Testis (tissue), 3 donors: ENCODE data around the gene GLIS1. TPM values are rescaled to one million over a fixed set of nuclear protein-coding genes. Genes with fewer than 3 reads are reported as not detected.

ENCODE experiments used
- DNase-seq: peaks from one replicate; pipeline ENCODE4 v3.0.0-alpha.2; 2019
- H3K27ac ChIP-seq, 2 donors: fragments of 200-600 bp; sonication (generic); one replicate each; pipeline ENCODE4 v1.5.1; 2019
- H3K27me3 ChIP-seq: fragments of 200-600 bp; sonication (generic); one replicate; pipeline ENCODE4 v1.5.1; 2019
- H3K36me3 ChIP-seq: fragments of 200-600 bp; sonication (generic); one replicate; pipeline ENCODE4 v1.5.1; 2017; ENCODE audit warnings: low read depth; ENCODE audit errors: missing control alignments
- H3K4me1 ChIP-seq: fragments of 200-600 bp; sonication (generic); one replicate; pipeline ENCODE4 v1.5.1; 2019
- H3K4me3 ChIP-seq, 2 donors: fragments of 200-600 bp; sonication (generic); one replicate each; pipeline ENCODE4 v1.5.1; 2017 to 2019
- H3K9me3 ChIP-seq: fragments of 200-600 bp; sonication (generic); one replicate; pipeline ENCODE4 v1.5.1; 2017
- CTCF ChIP-seq, 3 experiments: fragments of 450-650 bp in 2 of 3; fragments of 200-600 bp in 1 of 3; sonication (generic) in 1 of 3; IDR thresholded peaks; one replicate each; pipeline ENCODE4 v1.5.1; 2016 to 2019; ENCODE audit warnings: antibody characterized with exemption in 3 of 3, mild to moderate bottlenecking in 2 of 3, moderate library complexity in 1 of 3
- POLR2A ChIP-seq: fragments of 450-650 bp; IDR thresholded peaks from one replicate; pipeline ENCODE4 v1.6.1; 2017; ENCODE audit warnings: antibody characterized with exemption, mild to moderate bottlenecking, moderate library complexity
- WGBS, 2 donors: methylation state at CpG; one replicate each; pipeline ENCODE4 v1.1.5; 2018; 5-methylcytosine and 5-hydroxymethylcytosine counted together
- intact Hi-C: fragments of 100-400 bp; cut with DNase I; formaldehyde crosslinking; loops from one replicate; pipeline ENCODE4 v1.15.1; 2023; ENCODE audit warnings: low total_unique reads
- polyA plus RNA-seq: library from polyadenylated mRNA; stranded (reverse); fragments of 350-450 nt; fragmentation: Illumina TruSeq; extraction: RNeasy Lipid Tissue Mini Kit (QIAGEN cat#74804); gene quantifications from one replicate; pipeline ENCODE4 v1.2.3, GENCODE V29; 2014; ENCODE audit warnings: low read depth, low replicate concordance; ENCODE audit not compliant: insufficient read depth
- total RNA-seq, 2 donors: library from RNA; depleted of rRNA; stranded (reverse); fragments of >200 nt; gene quantifications; one replicate each; pipeline ENCODE4 v1.2.3, GENCODE V29; 2016

GLIS1 gene
- total and polyA plus RNA-seq, 3 donors from 2014 or later, result 2.9 to 6.1 (median 3.8) TPM

GRCh38 chr1:53678046-53678445 is 60.9 kb downstream of the GLIS1 start:
- H3K4me1 ChIP-seq, result no peaks in the 10 kb centered on the region
- 97 to 99% methylated on average over 8 of the region's 8 CpGs for WGBS, 2 donors
- no peak overlapping the region for H3K27ac ChIP-seq
- no peak for TF ChIP-seq CTCF (IDR thresholded peaks at IDR 0.05)
- no peak for TF ChIP-seq POLR2A
- intact Hi-C loops, result no loop called here
- H3K4me3 ChIP-seq, result no peak overlapping the region
- no peaks in the 10 kb centered on the region for H3K36me3 ChIP-seq
- DNase-seq, result no peak
- H3K27me3 ChIP-seq, result no peaks in the 10 kb centered on the region
- H3K9me3 ChIP-seq, result no peaks in the 10 kb centered on the region

GRCh38 chr1:53677486-53677885 is 61.5 kb downstream of the GLIS1 start:
- no peaks in the 10 kb centered on the region for H3K4me1 ChIP-seq
- H3K36me3 ChIP-seq, result no peaks in the 10 kb centered on the region
- H3K9me3 ChIP-seq, result no peaks in the 10 kb centered on the region
- no peaks in the 10 kb centered on the region for H3K27me3 ChIP-seq
- TF ChIP-seq CTCF (IDR thresholded peaks at IDR 0.05) (no peak), POLR2A (no peak)
- intact Hi-C loops, result no loop called here
- WGBS, 2 donors, result 92 to 97% methylated on average over 15 of the region's 15 CpGs
- no peak overlapping the region for H3K4me3 ChIP-seq
- no peak overlapping the region for H3K27ac ChIP-seq
- no peak for DNase-seq

- no peak overlapping the region for H3K27ac ChIP-seq
- no peaks in the 10 kb centered on the region for H3K9me3 ChIP-seq
- no peak for DNase-seq
- TF ChIP-seq POLR2A (no peak), CTCF (IDR thresholded peaks at IDR 0.05) (no peak)
- H3K4me1 ChIP-seq, result no peaks in the 10 kb centered on the region
- H3K36me3 ChIP-seq, result no peaks in the 10 kb centered on the region
- 85 to 88% methylated on average over 8 to 9 of the region's 9 CpGs for WGBS, 2 donors
- intact Hi-C loops, result no loop called here
- no peaks in the 10 kb centered on the region for H3K27me3 ChIP-seq
- no peak overlapping the region for H3K4me3 ChIP-seq
Measured at GRCh38 chr1:53672785-53673184, 66.2 kb downstream of the GLIS1 start.

- Histone ChIP-seq H3K4me3 (no peak overlapping the region), H3K36me3 (no peaks in the 10 kb centered on the region), H3K9me3 (no peaks in the 10 kb centered on the region), H3K27ac (no peak overlapping the region), H3K4me1 (no peaks in the 10 kb centered on the region), H3K27me3 (no peaks in the 10 kb centered on the region)
- no peak for DNase-seq
- no peak for TF ChIP-seq POLR2A
- TF ChIP-seq CTCF (IDR thresholded peaks at IDR 0.05), result no peak
- WGBS, 2 donors, result 90 to 96% methylated on average over 5 of the region's 5 CpGs
- intact Hi-C loops, result no loop called here
Measured at GRCh38 chr1:53672243-53672642, 66.7 kb downstream of the GLIS1 start.

- no peaks in the 10 kb centered on the region for H3K36me3 ChIP-seq
- DNase-seq, result no peak
Measured at GRCh38 chr1:53669621-53670191, 69.3 kb downstream of the GLIS1 start.

More at GRCh38 chr1:53669621-53670191, 69.3 kb downstream of the GLIS1 start:
- WGBS, 2 donors, result 38 to 68% methylated on average over 2 to 3 of the region's 3 CpGs
- TF ChIP-seq POLR2A (no peak), CTCF (IDR thresholded peaks at IDR 0.05) (no peak)
- intact Hi-C loops, result no loop called here
- Histone ChIP-seq H3K27ac (no peak overlapping the region), H3K9me3 (no peaks in the 10 kb centered on the region), H3K27me3 (no peaks in the 10 kb centered on the region), H3K4me3 (no peak overlapping the region), H3K4me1 (no peaks in the 10 kb centered on the region)
